Stimulated activated effector memory CD8-positive, alpha-beta T cell treated with anti-CD3 and anti-CD28 coated beads, Interleukin-12 subunit alpha, Interleukin-12 subunit beta, amount 100 ng/mL, for 72 hours (primary cell): ENCODE measurements around the gene BICD2.

Experiments
- ATAC-seq: fragments of 150-1000 bp; cut with Tn5 transposase; 2 replicates; pipeline ENCODE4 v1.10.0; 2021
- DNase-seq, 2 donors: peaks; one replicate each; pipeline ENCODE4 v3.0.0; 2021 to 2022; ENCODE audit warnings: low spot score in 2 of 2
- H3K27ac Mint-ChIP-seq: one replicate; pipeline ENCODE4 v1.8.0; 2022; ENCODE audit warnings: mild to moderate bottlenecking, mixed read lengths
- H3K36me3 Mint-ChIP-seq: one replicate; pipeline ENCODE4 v1.8.0; 2022; ENCODE audit warnings: mild to moderate bottlenecking, mixed read lengths
- H3K4me1 Mint-ChIP-seq: one replicate; pipeline ENCODE4 v1.8.0; 2022; ENCODE audit warnings: mixed read lengths
- H3K4me3 Mint-ChIP-seq: one replicate; pipeline ENCODE4 v1.8.0; 2022; ENCODE audit warnings: mild to moderate bottlenecking, mixed read lengths
- H3K9me3 Mint-ChIP-seq: one replicate; pipeline ENCODE4 v1.8.0; 2022; ENCODE audit warnings: mixed read lengths

BICD2 gene

GRCh38 chr9:92762196-92762595 lies 2.4 kb downstream of the BICD2 start:
- Mint-ChIP-seq H3K27ac (peak overlapping the region; percentile 86), H3K4me3 (peak overlapping the region; percentile 78), H3K36me3 (peaks cover 5% of the 10 kb centered on the region), H3K4me1 (peaks cover 58% of the 10 kb centered on the region), H3K9me3 (no peaks in the 10 kb centered on the region)
- ATAC-seq: no peak
- no peak for DNase-seq

DNA sequence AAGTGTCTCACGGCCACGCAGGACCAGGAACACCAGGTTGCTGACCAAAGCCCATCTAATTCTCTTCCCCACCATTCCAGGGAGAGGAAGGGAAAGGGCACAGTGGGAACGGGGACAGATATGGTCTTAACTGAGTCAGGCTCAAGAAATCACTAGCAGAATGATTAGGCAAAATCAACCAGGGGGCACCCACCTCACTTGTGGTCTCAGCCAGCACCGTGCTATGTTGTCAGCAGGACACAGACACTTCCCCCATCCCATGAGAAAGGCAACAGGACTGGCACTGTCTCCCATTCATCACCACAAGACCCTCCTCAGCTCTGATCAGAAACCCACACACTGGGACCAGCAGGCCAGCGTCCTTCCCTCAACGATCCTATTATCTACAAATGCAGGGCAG lies 2.9 kb downstream of the BICD2 start:
- Mint-ChIP-seq H3K36me3 (peaks cover 5% of the 10 kb centered on the region), H3K4me1 (peaks cover 58% of the 10 kb centered on the region), H3K4me3 (peak overlapping the region; percentile 78), H3K27ac (peak overlapping the region; percentile 86), H3K9me3 (no peaks in the 10 kb centered on the region)
- ATAC-seq (no peak), DNase-seq (no peak)

- Mint-ChIP-seq H3K36me3 (peaks cover 4% of the 10 kb centered on the region), H3K4me3 (no peak overlapping the region), H3K4me1 (peaks cover 54% of the 10 kb centered on the region), H3K9me3 (peaks cover 1% of the 10 kb centered on the region), H3K27ac (peak overlapping the region; percentile 86)
- ATAC-seq: no peak
- DNase-seq: no peak
These were observed 4.1 kb downstream of the BICD2 start for GRCh38 chr9:92760494-92760893.

GRCh38 chr9:92760070-92760469 lies 4.6 kb downstream of the BICD2 start:
- ATAC-seq (no peak), DNase-seq (no peak)
- H3K9me3 Mint-ChIP-seq: peaks cover 3% of the 10 kb centered on the region
- no peak overlapping the region for H3K4me3 Mint-ChIP-seq
- peaks cover under 1% of the 10 kb centered on the region for H3K36me3 Mint-ChIP-seq
- H3K27ac Mint-ChIP-seq: no peak overlapping the region
- peaks cover 56% of the 10 kb centered on the region for H3K4me1 Mint-ChIP-seq

DNA sequence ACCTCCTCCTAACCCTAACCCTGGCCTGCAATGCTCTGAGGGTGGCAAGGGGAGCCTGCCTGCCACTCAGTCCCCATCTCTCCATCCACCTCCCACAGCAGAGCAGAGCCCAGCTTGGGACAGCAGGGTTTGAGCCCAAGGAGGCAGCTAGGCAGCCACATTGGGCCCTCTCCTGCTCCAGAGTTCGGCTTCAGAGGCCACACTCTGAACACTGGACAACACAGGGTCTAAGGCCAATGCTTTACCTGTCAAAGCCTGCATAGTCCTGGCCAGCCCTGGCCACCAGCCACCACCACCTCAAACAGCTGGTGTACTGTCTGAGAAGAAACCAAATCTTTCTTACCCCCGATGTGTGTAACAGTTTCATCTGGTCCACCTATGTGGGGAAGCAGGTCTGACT lies 5.2 kb downstream of the BICD2 start:
- no peak overlapping the region for H3K4me3 Mint-ChIP-seq
- H3K27ac Mint-ChIP-seq: peak overlapping the region; percentile 56
- ATAC-seq (no peak), DNase-seq (no peak)
- H3K4me1 Mint-ChIP-seq: peaks cover 56% of the 10 kb centered on the region
- peaks cover 3% of the 10 kb centered on the region for H3K9me3 Mint-ChIP-seq
- no peaks in the 10 kb centered on the region for H3K36me3 Mint-ChIP-seq

- H3K27ac Mint-ChIP-seq: no peak overlapping the region
- H3K4me1 Mint-ChIP-seq: peaks cover 49% of the 10 kb centered on the region
- H3K9me3 Mint-ChIP-seq: peaks cover 3% of the 10 kb centered on the region
- H3K36me3 Mint-ChIP-seq: no peaks in the 10 kb centered on the region
- no peak overlapping the region for H3K4me3 Mint-ChIP-seq
- DNase-seq: no peak
- no peak for ATAC-seq
These were observed 7.8 kb downstream of the BICD2 start for GRCh38 chr9:92756792-92757191.

- ATAC-seq (no peak), DNase-seq (no peak)
- no peak overlapping the region for H3K27ac Mint-ChIP-seq
- peaks cover 3% of the 10 kb centered on the region for H3K9me3 Mint-ChIP-seq
- no peak overlapping the region for H3K4me3 Mint-ChIP-seq
- H3K36me3 Mint-ChIP-seq: no peaks in the 10 kb centered on the region
- peaks cover 39% of the 10 kb centered on the region for H3K4me1 Mint-ChIP-seq
These were observed 10.4 kb downstream of the BICD2 start for GRCh38 chr9:92754091-92754745.

- Mint-ChIP-seq H3K9me3 (peaks cover 3% of the 10 kb centered on the region), H3K36me3 (no peaks in the 10 kb centered on the region), H3K27ac (no peak overlapping the region), H3K4me1 (peaks cover 50% of the 10 kb centered on the region), H3K4me3 (no peak overlapping the region)
- DNase-seq (no peak), ATAC-seq (peak; percentile 70)
These were observed 11.7 kb downstream of the BICD2 start for GRCh38 chr9:92752812-92753404.

DNA sequence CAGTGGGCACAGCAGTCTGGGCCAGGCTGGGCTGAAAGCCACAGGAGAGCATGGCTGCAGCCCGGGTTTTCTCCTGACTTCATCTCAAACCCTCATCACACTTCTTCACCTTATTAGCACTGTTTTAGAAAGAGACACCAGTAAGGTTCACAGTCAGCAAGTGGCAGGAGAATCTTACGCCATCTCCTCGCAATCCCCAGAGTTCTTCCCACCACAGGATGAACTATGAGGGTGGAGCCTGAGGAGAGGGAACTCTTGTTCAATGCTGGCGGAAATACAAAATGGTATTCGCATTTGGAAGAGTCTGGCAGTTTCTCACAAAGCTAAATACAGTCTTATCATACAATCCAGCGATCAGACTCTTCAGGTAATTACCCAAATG lies 14.7 kb downstream of the BICD2 start:
- no peaks in the 10 kb centered on the region for H3K9me3 Mint-ChIP-seq
- peaks cover 73% of the 10 kb centered on the region for H3K4me1 Mint-ChIP-seq
- H3K27ac Mint-ChIP-seq: no peak overlapping the region
- no peak for DNase-seq
- no peaks in the 10 kb centered on the region for H3K36me3 Mint-ChIP-seq
- no peak for ATAC-seq
- H3K4me3 Mint-ChIP-seq: no peak overlapping the region

DNA sequence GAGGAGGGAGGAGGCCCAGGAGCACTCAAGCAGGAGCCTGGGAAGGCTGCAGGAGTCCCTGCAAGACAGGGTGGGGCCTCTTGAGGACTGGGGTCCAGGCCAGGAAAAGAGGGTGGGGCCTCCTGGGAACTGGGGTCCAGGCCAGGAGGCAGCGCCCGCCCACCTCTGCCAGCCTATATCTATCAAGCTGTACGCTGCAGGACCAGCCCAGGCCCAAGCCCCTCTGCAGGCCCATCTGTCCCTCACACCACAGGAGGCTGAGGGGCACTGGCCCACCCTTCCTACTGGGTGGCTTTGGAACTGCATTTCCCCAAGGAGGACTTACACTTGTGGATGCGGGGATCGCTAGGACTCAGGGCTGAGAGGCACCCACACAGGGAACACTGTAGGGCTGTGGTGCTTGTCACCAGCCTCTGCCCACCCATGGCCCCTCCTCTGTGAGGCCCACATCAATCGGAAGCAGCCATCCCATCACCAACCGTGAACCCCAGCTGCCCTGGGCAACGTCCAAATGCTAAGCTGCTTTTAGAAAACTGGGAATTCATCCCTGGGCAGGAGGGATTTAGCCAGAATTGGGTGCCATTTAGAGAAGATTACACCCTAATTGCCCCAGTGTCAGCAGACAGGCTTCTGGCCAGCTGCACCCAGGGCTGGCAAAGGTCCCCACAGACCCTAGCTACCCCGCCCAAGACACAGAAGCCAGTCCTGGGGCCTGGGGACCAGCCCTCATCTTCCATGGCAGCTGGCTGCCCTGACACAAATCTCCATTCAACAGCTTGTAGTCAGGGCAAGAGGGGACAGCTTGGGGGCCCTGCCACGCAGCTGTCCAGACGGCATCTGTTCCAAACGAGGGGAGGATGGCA lies 15.3 kb downstream of the BICD2 start:
- ATAC-seq: no peak
- Mint-ChIP-seq H3K27ac (peak overlapping the region; percentile 84), H3K4me1 (peaks cover 77% of the 10 kb centered on the region), H3K9me3 (no peaks in the 10 kb centered on the region), H3K36me3 (no peaks in the 10 kb centered on the region), H3K4me3 (no peak overlapping the region)
- no peak for DNase-seq

GRCh38 chr9:92748233-92748497 lies 16.5 kb downstream of the BICD2 start:
- no peak for DNase-seq
- no peaks in the 10 kb centered on the region for H3K36me3 Mint-ChIP-seq
- peak overlapping the region; percentile 84 for H3K27ac Mint-ChIP-seq
- no peaks in the 10 kb centered on the region for H3K9me3 Mint-ChIP-seq
- no peak overlapping the region for H3K4me3 Mint-ChIP-seq
- ATAC-seq: no peak
- peaks cover 86% of the 10 kb centered on the region for H3K4me1 Mint-ChIP-seq

DNA sequence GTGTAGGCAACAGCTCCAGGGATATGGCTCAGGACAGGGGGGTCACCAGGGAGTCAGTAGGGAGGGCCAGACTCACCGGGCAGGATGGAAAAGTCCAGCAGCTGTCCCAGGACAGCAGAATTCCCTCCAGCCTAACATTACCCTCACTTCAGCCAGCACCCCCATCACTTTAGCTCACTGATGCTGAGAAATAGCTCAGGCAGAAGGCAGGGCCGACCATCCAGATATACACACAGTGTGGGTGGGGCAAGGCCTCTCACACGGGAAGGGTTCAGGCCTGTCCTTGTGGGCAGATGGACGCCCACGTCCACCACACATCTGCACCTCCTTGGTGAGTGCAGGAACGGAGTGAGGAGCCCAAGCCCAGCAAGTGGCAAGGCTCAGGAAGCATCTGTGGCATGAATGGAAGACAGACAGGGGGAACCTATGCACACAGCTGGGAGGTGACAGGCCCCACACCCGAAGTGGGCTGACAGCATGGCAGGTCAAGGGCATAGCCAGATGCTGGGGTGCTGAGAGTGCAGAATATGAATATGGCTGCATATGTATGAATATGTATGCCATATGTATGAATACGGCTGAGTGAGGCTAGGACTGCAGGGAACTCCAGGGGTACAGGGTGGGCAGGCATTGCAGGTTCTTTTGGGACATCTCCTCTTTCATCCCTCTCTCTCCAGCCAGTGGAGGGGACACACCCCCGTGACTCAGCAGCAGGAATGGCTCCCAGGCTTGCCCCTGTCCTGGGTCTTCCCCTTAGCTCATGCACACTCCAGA lies 17.0 kb downstream of the BICD2 start:
- no peaks in the 10 kb centered on the region for H3K9me3 Mint-ChIP-seq
- H3K36me3 Mint-ChIP-seq: no peaks in the 10 kb centered on the region

GRCh38 chr9:92746567-92747458 lies 17.8 kb downstream of the BICD2 start:
- DNase-seq (no peak), ATAC-seq (peak; percentile 21)
- Mint-ChIP-seq H3K27ac (peak overlapping the region; percentile 29), H3K9me3 (no peaks in the 10 kb centered on the region), H3K4me1 (peaks cover 81% of the 10 kb centered on the region), H3K4me3 (no peak overlapping the region), H3K36me3 (no peaks in the 10 kb centered on the region)

More for the DNA sequence above, 17.0 kb downstream of the BICD2 start:
- H3K4me3 Mint-ChIP-seq: no peak overlapping the region
- peak overlapping the region; percentile 84 for H3K27ac Mint-ChIP-seq
- ATAC-seq (peak; percentile 5), DNase-seq (no peak)
- peaks cover 86% of the 10 kb centered on the region for H3K4me1 Mint-ChIP-seq

DNA sequence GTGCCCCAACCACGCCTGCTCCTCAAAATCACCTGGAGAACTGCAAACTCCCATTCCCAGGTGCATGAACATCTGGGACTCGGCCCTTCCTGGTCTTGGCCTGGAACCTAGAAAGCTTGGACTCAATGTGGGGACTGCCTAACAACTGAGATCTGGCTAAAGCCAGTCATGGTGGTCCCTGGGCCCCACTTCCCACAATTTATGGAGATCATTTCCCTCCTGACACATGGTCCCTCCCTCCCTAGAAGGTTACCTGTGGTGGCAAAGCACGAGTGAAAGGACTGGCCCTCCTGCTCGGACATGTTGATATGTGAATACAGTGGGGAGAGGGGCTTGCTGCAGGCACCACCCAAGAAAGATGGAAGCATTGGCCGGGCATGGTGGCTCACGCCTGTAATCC lies 18.8 kb downstream of the BICD2 start:
- H3K27ac Mint-ChIP-seq: no peak overlapping the region
- no peak for ATAC-seq
- no peaks in the 10 kb centered on the region for H3K36me3 Mint-ChIP-seq
- H3K4me1 Mint-ChIP-seq: peaks cover 80% of the 10 kb centered on the region
- no peak overlapping the region for H3K4me3 Mint-ChIP-seq
- no peaks in the 10 kb centered on the region for H3K9me3 Mint-ChIP-seq
- DNase-seq: no peak
